ENCODE measurements around the gene SLC25A13.
"Not testable (repeated sequence)": the region's sequence is repeated elsewhere in the genome, so short reads cannot be mapped to it uniquely, and the experiment has no call there.

Gene SLC25A13

GRCh38 chr7:96332325-96332724, 10.4 kb upstream of the SLC25A13 start:
- DNase-seq (ENCODE audit: low spot score in 2 of 2), result no peak
- no peaks in the 10 kb centered on the region for H3K4me1 ChIP-seq
- in situ Hi-C loops (cut with MboI; ENCODE audit: low sequenced_read_pairs), result no loop called here
- no peaks in the 10 kb centered on the region for H3K36me3 ChIP-seq (replicated peaks)
- no peak overlapping the region for H3K4me3 ChIP-seq
- H3K9me3 ChIP-seq, result no peaks in the 10 kb centered on the region; the same call in 1 of the 2 replicates
- H3K27me3 ChIP-seq (ENCODE audit: low read depth), result no peaks in the 10 kb centered on the region

- DNase-seq (ENCODE audit: low spot score in 2 of 2), result no peak
- in situ Hi-C loops (cut with MboI; ENCODE audit: low sequenced_read_pairs), result no loop called here
- H3K4me1 ChIP-seq, result no peaks in the 10 kb centered on the region
- H3K9me3 ChIP-seq, result no peaks in the 10 kb centered on the region; the same call in 1 of the 2 replicates
- H3K4me3 ChIP-seq, result no peak overlapping the region
- no peaks in the 10 kb centered on the region for H3K36me3 ChIP-seq (replicated peaks)
- no peaks in the 10 kb centered on the region for H3K27me3 ChIP-seq (ENCODE audit: low read depth)
Observed at GRCh38 chr7:96331775-96332174, 9.9 kb upstream of the SLC25A13 start.

- Histone ChIP-seq H3K9me3 (no peaks in the 10 kb centered on the region; the same call in 1 of the 2 replicates), H3K4me1 (no peaks in the 10 kb centered on the region), H3K36me3 (replicated peaks) (no peaks in the 10 kb centered on the region), H3K4me3 (no peak overlapping the region), H3K27me3 (ENCODE audit: low read depth) (no peaks in the 10 kb centered on the region)
- in situ Hi-C loops (cut with MboI; ENCODE audit: low sequenced_read_pairs), result no loop called here
- no peak for DNase-seq (ENCODE audit: low spot score in 2 of 2)
Observed at GRCh38 chr7:96331233-96331632, 9.3 kb upstream of the SLC25A13 start.

GRCh38 chr7:96330193-96330592, 8.3 kb upstream of the SLC25A13 start:
- no peaks in the 10 kb centered on the region for H3K36me3 ChIP-seq (replicated peaks)
- no peak for DNase-seq (ENCODE audit: low spot score in 2 of 2)
- H3K4me3 ChIP-seq, result no peak overlapping the region
- no peaks in the 10 kb centered on the region; the same call in 1 of the 2 replicates for H3K9me3 ChIP-seq
- H3K4me1 ChIP-seq, result no peaks in the 10 kb centered on the region
- no peaks in the 10 kb centered on the region for H3K27me3 ChIP-seq (ENCODE audit: low read depth)
- in situ Hi-C loops (cut with MboI; ENCODE audit: low sequenced_read_pairs), result no loop called here

GRCh38 chr7:96329241-96329640, 7.3 kb upstream of the SLC25A13 start:
- Histone ChIP-seq H3K36me3 (replicated peaks) (no peaks in the 10 kb centered on the region), H3K27me3 (ENCODE audit: low read depth) (no peaks in the 10 kb centered on the region), H3K4me3 (no peak overlapping the region), H3K9me3 (no peaks in the 10 kb centered on the region; the same call in 1 of the 2 replicates), H3K4me1 (no peaks in the 10 kb centered on the region)
- in situ Hi-C loops (cut with MboI; ENCODE audit: low sequenced_read_pairs), result no loop called here
- DNase-seq (ENCODE audit: low spot score in 2 of 2), result no peak

GRCh38 chr7:96328016-96328415, 6.1 kb upstream of the SLC25A13 start:
- in situ Hi-C loops (cut with MboI; ENCODE audit: low sequenced_read_pairs), result no loop called here
- no peak for DNase-seq (ENCODE audit: low spot score in 2 of 2)
- H3K4me3 ChIP-seq, result no peak overlapping the region

GRCh38 chr7:96327429-96327828, 5.5 kb upstream of the SLC25A13 start:
- DNase-seq (ENCODE audit: low spot score in 2 of 2), result no peak
- H3K36me3 ChIP-seq (replicated peaks), result no peaks in the 10 kb centered on the region
- in situ Hi-C loops (cut with MboI; ENCODE audit: low sequenced_read_pairs), result no loop called here

More at GRCh38 chr7:96328016-96328415, 6.1 kb upstream of the SLC25A13 start:
- H3K4me1 ChIP-seq, result no peaks in the 10 kb centered on the region
- no peaks in the 10 kb centered on the region for H3K36me3 ChIP-seq (replicated peaks)
- H3K9me3 ChIP-seq, result no peaks in the 10 kb centered on the region; the same call in 1 of the 2 replicates
- H3K27me3 ChIP-seq (ENCODE audit: low read depth), result no peaks in the 10 kb centered on the region

GRCh38 chr7:96326752-96327151, 4.9 kb upstream of the SLC25A13 start:
- H3K4me1 ChIP-seq; H3K27me3 ChIP-seq (ENCODE audit: low read depth); H3K36me3 ChIP-seq (replicated peaks); H3K9me3 ChIP-seq; H3K4me3 ChIP-seq; in situ Hi-C loops (cut with MboI; ENCODE audit: low sequenced_read_pairs); DNase-seq (ENCODE audit: low spot score in 2 of 2): not testable (repeated sequence)

More at GRCh38 chr7:96327429-96327828, 5.5 kb upstream of the SLC25A13 start:
- no peak overlapping the region for H3K4me3 ChIP-seq
- no peaks in the 10 kb centered on the region for H3K27me3 ChIP-seq (ENCODE audit: low read depth)
- H3K4me1 ChIP-seq, result peaks cover under 1% of the 10 kb centered on the region; the same call in 1 of the 2 replicates
- H3K9me3 ChIP-seq, result no peaks in the 10 kb centered on the region; the same call in 1 of the 2 replicates

GRCh38 chr7:96322847-96323461, 1.1 kb upstream of the SLC25A13 start:
- in situ Hi-C loops (cut with MboI; ENCODE audit: low sequenced_read_pairs), result no loop called here
- Histone ChIP-seq H3K4me1 (peaks cover 7% of the 10 kb centered on the region), H3K4me3 (no peak overlapping the region), H3K9me3 (no peaks in the 10 kb centered on the region), H3K36me3 (replicated peaks) (no peaks in the 10 kb centered on the region), H3K27me3 (ENCODE audit: low read depth) (no peaks in the 10 kb centered on the region)
- DNase-seq (ENCODE audit: low spot score in 2 of 2), result no peak

GRCh38 chr7:96322373-96322695, 436 bp upstream of the SLC25A13 start:
- DNase-seq (ENCODE audit: low spot score in 2 of 2), result no peak
- H3K4me3 ChIP-seq, result peak overlapping the region; percentile 76
- in situ Hi-C loops (cut with MboI; ENCODE audit: low sequenced_read_pairs), result no loop called here
- peaks cover 7% of the 10 kb centered on the region for H3K4me1 ChIP-seq
- no peaks in the 10 kb centered on the region for H3K27me3 ChIP-seq (ENCODE audit: low read depth)
- H3K36me3 ChIP-seq (replicated peaks), result no peaks in the 10 kb centered on the region
- H3K9me3 ChIP-seq, result no peaks in the 10 kb centered on the region

GRCh38 chr7:96321031-96321657, 754 bp downstream of the SLC25A13 start:
- peak; percentile 91 to 92 for DNase-seq (ENCODE audit: low spot score in 2 of 2)
- in situ Hi-C loops (cut with MboI; ENCODE audit: low sequenced_read_pairs), result no loop called here
- Histone ChIP-seq H3K9me3 (no peaks in the 10 kb centered on the region), H3K4me1 (peaks cover 7% of the 10 kb centered on the region), H3K27me3 (ENCODE audit: low read depth) (no peaks in the 10 kb centered on the region), H3K4me3 (peak overlapping the region; percentile 76), H3K36me3 (replicated peaks) (no peaks in the 10 kb centered on the region)

- no peaks in the 10 kb centered on the region for H3K27me3 ChIP-seq (ENCODE audit: low read depth)
- H3K4me1 ChIP-seq, result peaks cover 7% of the 10 kb centered on the region
- no peak for DNase-seq (ENCODE audit: low spot score in 2 of 2)
- no peaks in the 10 kb centered on the region for H3K36me3 ChIP-seq (replicated peaks)
- no peaks in the 10 kb centered on the region for H3K9me3 ChIP-seq
- in situ Hi-C loops (cut with MboI; ENCODE audit: low sequenced_read_pairs), result no loop called here
- H3K4me3 ChIP-seq, result no peak overlapping the region
Observed at GRCh38 chr7:96320442-96320841, 1.5 kb downstream of the SLC25A13 start.

- H3K4me3 ChIP-seq, result no peak overlapping the region
- H3K9me3 ChIP-seq, result no peaks in the 10 kb centered on the region
- no peaks in the 10 kb centered on the region for H3K27me3 ChIP-seq (ENCODE audit: low read depth)
- H3K36me3 ChIP-seq (replicated peaks), result no peaks in the 10 kb centered on the region
- DNase-seq (ENCODE audit: low spot score in 2 of 2), result no peak
- in situ Hi-C loops (cut with MboI; ENCODE audit: low sequenced_read_pairs), result no loop called here
- H3K4me1 ChIP-seq, result peaks cover 11% of the 10 kb centered on the region
Observed at GRCh38 chr7:96319439-96319838, 2.5 kb downstream of the SLC25A13 start.

GRCh38 chr7:96316949-96317348, 4.9 kb downstream of the SLC25A13 start:
- Histone ChIP-seq H3K27me3 (ENCODE audit: low read depth) (no peaks in the 10 kb centered on the region), H3K36me3 (replicated peaks) (no peaks in the 10 kb centered on the region), H3K9me3 (no peaks in the 10 kb centered on the region), H3K4me1 (peaks cover 9% of the 10 kb centered on the region), H3K4me3 (no peak overlapping the region)
- in situ Hi-C loops (cut with MboI; ENCODE audit: low sequenced_read_pairs), result no loop called here
- no peak for DNase-seq (ENCODE audit: low spot score in 2 of 2)
